Lower lobe of right lung (tissue), 2 donors: ENCODE data around the gene DAPK2. TPM values are rescaled to one million over a fixed set of nuclear protein-coding genes. Genes with fewer than 3 reads are reported as not detected.

Experiments
- ATAC-seq, 2 donors: fragments of 200-7000 bp; cut with Tn5 transposase; one replicate each; pipeline ENCODE4 v1.9.1; 2020 to 2022; ENCODE audit warnings: mild to moderate bottlenecking in 2 of 2, moderate library complexity in 2 of 2
- DNase-seq: peaks from one replicate; pipeline ENCODE4 v3.0.0-alpha.2; 2020
- H3K27ac ChIP-seq: fragments of 200-600 bp; one replicate; pipeline ENCODE4 v1.8.0; 2022
- H3K27me3 ChIP-seq: fragments of 200-600 bp; one replicate; pipeline ENCODE4 v1.8.0; 2022; ENCODE audit warnings: low read depth
- H3K36me3 ChIP-seq: fragments of 200-600 bp; one replicate; pipeline ENCODE4 v1.8.0; 2022; ENCODE audit warnings: mild to moderate bottlenecking
- H3K4me1 ChIP-seq: fragments of 200-600 bp; one replicate; pipeline ENCODE4 v1.8.0; 2022
- H3K4me3 ChIP-seq: fragments of 200-600 bp; one replicate; pipeline ENCODE4 v1.8.0; 2022; ENCODE audit warnings: mild to moderate bottlenecking
- H3K9me3 ChIP-seq: fragments of 200-600 bp; one replicate; pipeline ENCODE4 v1.8.0; 2022
- intact Hi-C: fragments of 100-400 bp; cut with DNase I; formaldehyde crosslinking; loops from one replicate; pipeline ENCODE4 v1.11.0; 2022
- total RNA-seq: library from RNA; stranded (reverse); fragmentation: NEBNext Ultra II Directional; extraction: Animal tissue kit (Norgen Biotek cat#: 25700); gene quantifications from one replicate; pipeline ENCODE4 v1.2.1, GENCODE V29; 2021
- TF ChIP-seq, protein P1 (sequence below): fragments of 200-600 bp; IDR thresholded peaks from one replicate; pipeline ENCODE4 v1.8.0; 2022; ENCODE audit warnings: antibody characterized with exemption, mild to moderate bottlenecking
- donor health status: DM: no; HTN: yes; CAD: no; lungs with severe emphysema.

DAPK2 gene
- total RNA-seq, 1 donor from 2014 or later, result 56.8 TPM

DNA sequence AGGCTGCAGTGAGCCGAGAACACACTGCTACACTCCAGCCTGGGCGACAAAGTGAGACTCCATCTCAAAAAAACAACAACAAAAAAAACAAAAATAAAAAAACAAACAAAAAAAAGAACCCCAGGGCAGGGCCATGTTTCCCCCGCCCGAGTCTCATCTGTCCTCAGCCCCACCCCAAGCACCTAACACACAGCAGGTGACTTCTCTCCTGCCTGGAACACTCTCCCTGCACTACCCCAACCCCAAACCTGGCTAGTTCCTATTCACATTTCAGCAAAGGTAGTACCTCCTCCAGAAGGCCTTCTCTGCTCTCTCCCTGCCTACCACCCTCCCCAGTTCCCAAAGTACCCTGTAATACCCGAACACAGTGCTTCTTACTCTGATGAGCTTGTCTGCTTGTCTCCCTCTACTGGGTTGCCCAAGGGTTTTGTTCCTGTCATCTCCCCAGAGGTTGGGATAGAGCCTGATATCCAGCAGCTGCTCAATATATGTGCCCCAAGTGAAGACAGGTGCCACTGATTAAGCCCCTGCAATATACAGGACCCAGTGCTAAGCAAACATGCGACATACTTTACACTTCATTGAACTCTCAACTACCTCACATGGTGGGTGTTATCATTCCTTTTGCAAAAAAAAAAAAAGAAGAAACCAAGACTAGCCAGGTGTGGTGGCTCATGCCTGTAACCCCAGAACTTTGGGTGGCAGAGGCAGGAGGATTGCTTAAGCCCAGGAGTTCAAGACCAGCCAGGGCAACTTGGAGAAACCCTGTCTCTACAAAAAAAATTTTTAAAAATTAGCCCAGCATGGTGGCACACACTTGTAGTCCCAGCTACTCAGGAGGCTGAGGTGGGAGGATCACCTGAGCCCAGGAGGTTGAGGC lies 103.6 kb downstream of the DAPK2 start:
- no peaks in the 10 kb centered on the region for H3K9me3 ChIP-seq
- TF ChIP-seq, protein P1, sequence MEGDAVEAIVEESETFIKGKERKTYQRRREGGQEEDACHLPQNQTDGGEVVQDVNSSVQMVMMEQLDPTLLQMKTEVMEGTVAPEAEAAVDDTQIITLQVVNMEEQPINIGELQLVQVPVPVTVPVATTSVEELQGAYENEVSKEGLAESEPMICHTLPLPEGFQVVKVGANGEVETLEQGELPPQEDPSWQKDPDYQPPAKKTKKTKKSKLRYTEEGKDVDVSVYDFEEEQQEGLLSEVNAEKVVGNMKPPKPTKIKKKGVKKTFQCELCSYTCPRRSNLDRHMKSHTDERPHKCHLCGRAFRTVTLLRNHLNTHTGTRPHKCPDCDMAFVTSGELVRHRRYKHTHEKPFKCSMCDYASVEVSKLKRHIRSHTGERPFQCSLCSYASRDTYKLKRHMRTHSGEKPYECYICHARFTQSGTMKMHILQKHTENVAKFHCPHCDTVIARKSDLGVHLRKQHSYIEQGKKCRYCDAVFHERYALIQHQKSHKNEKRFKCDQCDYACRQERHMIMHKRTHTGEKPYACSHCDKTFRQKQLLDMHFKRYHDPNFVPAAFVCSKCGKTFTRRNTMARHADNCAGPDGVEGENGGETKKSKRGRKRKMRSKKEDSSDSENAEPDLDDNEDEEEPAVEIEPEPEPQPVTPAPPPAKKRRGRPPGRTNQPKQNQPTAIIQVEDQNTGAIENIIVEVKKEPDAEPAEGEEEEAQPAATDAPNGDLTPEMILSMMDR, result no peak
- no peaks in the 10 kb centered on the region for H3K36me3 ChIP-seq
- no peak for ATAC-seq
- no peaks in the 10 kb centered on the region for H3K27me3 ChIP-seq
- DNase-seq, result no peak
- H3K27ac ChIP-seq, result no peak overlapping the region
- H3K4me1 ChIP-seq, result peaks cover 48% of the 10 kb centered on the region
- intact Hi-C loops, result no loop called here
- no peak overlapping the region for H3K4me3 ChIP-seq

DNA sequence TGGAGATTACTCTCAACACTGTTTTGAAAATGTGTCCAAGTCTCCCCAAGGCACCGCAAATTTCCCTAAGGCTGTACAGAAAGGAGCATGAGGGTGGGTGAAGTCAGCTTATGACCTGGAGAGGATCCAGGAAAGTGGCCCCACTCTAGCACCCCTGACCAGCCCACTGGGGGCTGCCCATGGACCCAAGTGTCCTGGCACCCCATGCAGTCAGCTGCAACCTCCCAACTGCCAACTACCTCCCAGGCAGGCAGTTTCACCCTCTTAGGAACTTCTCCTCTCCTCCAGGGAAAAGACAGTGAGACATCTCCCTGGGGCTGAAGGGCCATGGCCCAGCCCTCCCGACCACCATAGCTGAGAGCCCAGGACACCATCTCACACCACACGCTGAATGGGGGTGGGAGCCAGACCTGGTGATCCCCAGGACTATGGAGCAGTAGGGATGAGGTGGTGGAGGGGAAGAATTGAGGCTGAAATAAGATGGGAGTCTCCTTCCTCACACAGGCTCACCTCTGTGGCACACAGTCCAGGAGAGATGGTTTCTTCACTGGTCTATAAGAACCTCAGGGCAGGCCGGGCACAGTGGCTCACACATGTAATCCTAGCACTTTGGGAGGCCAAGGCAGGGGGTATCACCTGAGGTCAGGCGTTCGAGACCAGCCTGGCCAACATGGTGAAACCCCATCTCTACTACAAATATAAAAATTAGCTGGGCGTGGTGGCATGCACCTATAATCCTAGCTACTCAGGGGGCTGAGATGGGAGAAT lies 104.4 kb downstream of the DAPK2 start:
- ATAC-seq, result no peak
- no peaks in the 10 kb centered on the region for H3K9me3 ChIP-seq
- no peak for DNase-seq
- H3K27me3 ChIP-seq, result no peaks in the 10 kb centered on the region
- TF ChIP-seq, protein P1, result no peak
- no peaks in the 10 kb centered on the region for H3K36me3 ChIP-seq
- H3K27ac ChIP-seq, result peak overlapping the region; percentile 32
- intact Hi-C loops, result no loop called here
- H3K4me3 ChIP-seq, result no peak overlapping the region
- H3K4me1 ChIP-seq, result peaks cover 48% of the 10 kb centered on the region

DNA sequence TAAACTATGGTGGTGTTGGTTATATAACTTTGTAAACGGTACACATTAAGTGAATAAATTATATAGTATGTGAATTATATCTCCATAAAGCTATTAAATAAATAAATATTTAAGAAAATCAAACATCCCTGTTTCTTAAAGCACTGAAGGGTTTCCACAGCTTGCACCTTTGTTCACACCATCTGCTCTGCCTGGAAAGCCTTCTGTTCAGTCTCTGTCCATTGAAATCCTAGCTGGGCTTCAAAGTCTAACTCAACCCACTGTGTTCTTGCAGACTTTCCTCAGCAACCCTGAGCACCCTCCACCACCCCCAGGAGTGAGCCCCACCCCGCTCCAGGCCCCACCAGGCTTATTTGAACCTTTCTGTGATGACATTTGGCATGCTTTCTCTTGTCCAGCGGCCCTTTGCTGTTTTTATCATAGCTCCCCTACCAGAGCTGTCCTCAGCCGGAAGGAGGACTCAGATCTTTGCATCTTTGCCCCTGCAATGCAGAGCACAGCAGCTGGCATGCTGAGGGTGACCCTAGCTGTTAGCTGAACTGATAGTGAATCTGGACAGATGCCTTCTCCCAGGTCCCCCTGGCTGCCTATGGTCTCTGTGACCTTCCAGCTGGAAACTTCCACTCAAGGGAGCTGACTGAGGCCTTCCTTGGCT lies 105.2 kb downstream of the DAPK2 start:
- H3K4me3 ChIP-seq, result no peak overlapping the region
- intact Hi-C loops, result no loop called here
- no peaks in the 10 kb centered on the region for H3K36me3 ChIP-seq
- ATAC-seq, result no peak
- H3K27ac ChIP-seq, result peak overlapping the region; percentile 32
- DNase-seq, result no peak
- TF ChIP-seq, protein P1, result no peak
- no peaks in the 10 kb centered on the region for H3K27me3 ChIP-seq
- H3K4me1 ChIP-seq, result peaks cover 48% of the 10 kb centered on the region
- no peaks in the 10 kb centered on the region for H3K9me3 ChIP-seq

DNA sequence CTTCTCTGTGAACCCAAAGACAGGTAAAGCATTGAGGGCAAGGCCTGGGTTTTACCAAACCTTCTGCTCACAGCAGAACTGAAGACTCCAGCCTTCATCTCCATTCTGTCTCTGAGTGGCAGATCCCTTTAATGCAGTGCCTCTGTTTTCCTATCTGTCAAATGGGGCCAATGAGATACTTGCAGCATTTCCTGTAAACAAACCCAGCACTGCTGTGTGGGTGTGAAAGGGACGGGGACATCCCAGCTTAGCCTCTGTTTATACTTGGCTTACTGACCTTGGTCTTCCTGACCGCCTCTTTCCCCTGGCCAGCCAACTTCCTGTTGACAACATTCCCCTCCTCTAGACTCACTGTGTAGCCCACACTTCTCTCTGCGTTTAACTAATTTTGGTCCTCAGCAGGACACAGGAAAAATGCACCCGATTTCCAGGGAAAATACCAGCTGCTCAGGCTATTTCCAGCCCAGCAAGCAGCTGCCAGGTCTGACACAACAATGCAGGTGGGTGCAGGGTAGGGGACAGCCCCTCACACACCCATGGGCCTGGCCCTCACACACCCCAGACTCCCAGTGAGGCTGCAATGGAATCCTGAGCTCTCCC lies 106.7 kb downstream of the DAPK2 start:
- H3K4me1 ChIP-seq, result peaks cover 39% of the 10 kb centered on the region
- peak overlapping the region; percentile 44 for H3K27ac ChIP-seq
- H3K4me3 ChIP-seq, result no peak overlapping the region
- TF ChIP-seq, protein P1, result no peak
- ATAC-seq (peak; percentile 67 to 79), DNase-seq (no peak)
- intact Hi-C loops, result no loop called here
- H3K36me3 ChIP-seq, result no peaks in the 10 kb centered on the region
- H3K27me3 ChIP-seq, result no peaks in the 10 kb centered on the region
- H3K9me3 ChIP-seq, result no peaks in the 10 kb centered on the region

DNA sequence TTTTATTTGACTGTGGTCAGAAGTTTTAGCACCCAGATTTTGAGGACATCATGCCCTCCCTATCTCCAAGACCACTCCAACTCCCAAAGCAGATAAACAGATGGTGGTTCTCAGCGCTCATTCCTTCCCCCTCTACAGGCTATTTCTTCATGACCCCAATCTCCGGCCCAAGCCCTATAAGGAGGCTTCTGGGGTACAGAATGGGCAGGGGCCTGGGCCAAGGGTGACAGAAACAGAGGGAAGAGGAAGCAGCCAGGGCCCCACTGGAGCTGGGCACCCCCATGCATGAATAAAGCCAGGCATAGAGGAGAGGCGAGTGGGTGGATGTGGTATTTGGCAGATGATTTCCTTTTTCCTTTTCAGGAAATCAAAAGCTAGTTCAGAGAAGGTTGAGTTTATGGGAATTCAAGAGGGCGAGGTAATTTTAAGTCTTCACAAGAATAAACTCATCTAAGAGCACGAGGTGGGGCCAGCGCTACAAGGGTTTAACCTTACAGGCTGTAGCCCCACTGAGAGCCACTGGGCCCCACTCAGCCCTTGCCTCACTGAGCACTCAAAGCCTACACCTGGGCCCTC lies 107.7 kb downstream of the DAPK2 start:
- peak; percentile 5 to 33 for ATAC-seq
- Histone ChIP-seq H3K4me1 (peaks cover 39% of the 10 kb centered on the region), H3K27ac (peak overlapping the region; percentile 44), H3K36me3 (no peaks in the 10 kb centered on the region), H3K9me3 (no peaks in the 10 kb centered on the region), H3K4me3 (no peak overlapping the region), H3K27me3 (no peaks in the 10 kb centered on the region)
- intact Hi-C loops, result no loop called here
- DNase-seq, result no peak
- TF ChIP-seq, protein P1, result no peak
